HepG2 (cell line): Measurements from ENCODE around the gene NEK9. TPM values are rescaled to one million over a fixed set of nuclear protein-coding genes. Genes with fewer than 3 reads are reported as not detected.
A peak's percentile ranks its signal among the peaks of the same experiment; 100 is the strongest.

Experiments used
- CBX5 ChIP-seq: sonication (generic); formaldehyde crosslinking; IDR thresholded peaks from 2 replicates; pipeline ENCODE4 v1.4.0; 2020; ENCODE audit warnings: missing genetic modification reagents, borderline replicate concordance
- GLI4 ChIP-seq: sonication (generic); formaldehyde crosslinking; IDR thresholded peaks from 2 replicates; pipeline ENCODE4 v1.5.1; 2020; ENCODE audit warnings: missing genetic modification reagents, mild to moderate bottlenecking, moderate library complexity, borderline replicate concordance
- IRF2 ChIP-seq: IDR thresholded peaks from 2 replicates; pipeline ENCODE4 v1.6.1; 2018; ENCODE audit warnings: missing genetic modification reagents, missing compliant biosample characterization
- KMT2A ChIP-seq: sonication (generic); formaldehyde crosslinking; IDR thresholded peaks from 2 replicates; pipeline ENCODE4 v1.4.0; 2020; ENCODE audit warnings: missing genetic modification reagents
- MXI1 ChIP-seq: IDR thresholded peaks from 3 replicates; pipeline ENCODE4 v1.6.1; 2012; ENCODE audit warnings: low read depth, low read length, inconsistent platforms, borderline replicate concordance
- ZNF101 ChIP-seq: sonication (generic); formaldehyde crosslinking; IDR thresholded peaks from 2 replicates; pipeline ENCODE4 v1.4.0; 2020; ENCODE audit warnings: mild to moderate bottlenecking, low read depth, missing genetic modification reagents, borderline replicate concordance
- ZNF224 ChIP-seq: sonication (generic); formaldehyde crosslinking; IDR thresholded peaks from 2 replicates; pipeline ENCODE4 v1.5.0; 2020; ENCODE audit warnings: mild to moderate bottlenecking, missing genetic modification reagents
- polyA plus RNA-seq, 8 experiments: library from polyadenylated mRNA; depleted of rRNA in 3 of 8; stranded (reverse) in 7 of 8; unstranded in 1 of 8; fragments of >200 nt; fragmentation: Illumina TruSeq in 4 of 8; extraction: Trizol in 4 of 8; gene quantifications; 2 replicates each; pipeline versions ENCODE4 v1.2.1 to v1.2.3, GENCODE V29; 2011 to 2016; ENCODE audit warnings: low read depth in 4 of 8, missing spikeins in 1 of 8, mixed read lengths in 1 of 8; ENCODE audit not compliant: insufficient read depth in 1 of 8
- total RNA-seq, 5 experiments: library from RNA; depleted of rRNA; stranded (reverse); fragments of >200 nt; fragmentation: Illumina TruSeq; extraction: Trizol; gene quantifications; 2 replicates each; pipeline ENCODE4 v1.2.3, GENCODE V29; 2016; ENCODE audit warnings: low read depth in 1 of 5
- TF ChIP-seq, protein P1 (sequence below): sonication (generic); formaldehyde crosslinking; IDR thresholded peaks from 2 replicates; pipeline ENCODE4 v1.5.1; 2020; ENCODE audit warnings: mild to moderate bottlenecking, missing genetic modification reagents, moderate library complexity
- TF ChIP-seq, protein P2 (sequence below): sonication (generic); formaldehyde crosslinking; IDR thresholded peaks from 2 replicates; pipeline ENCODE4 v1.8.1; 2023; ENCODE audit warnings: mild to moderate bottlenecking, missing genetic modification reagents
- TF ChIP-seq, protein P3 (sequence below): sonication (generic); formaldehyde crosslinking; IDR thresholded peaks from 2 replicates; pipeline ENCODE4 v1.5.1; 2020; ENCODE audit warnings: mild to moderate bottlenecking, missing genetic modification reagents
- TF ChIP-seq, protein P4 (sequence below): sonication (generic); formaldehyde crosslinking; IDR thresholded peaks from 2 replicates; pipeline ENCODE4 v1.4.0; 2020; ENCODE audit warnings: missing genetic modification reagents, borderline replicate concordance

NEK9 gene
- total and polyA plus RNA-seq, 2 of the 13 experiments (the other 11 are each of a cell fraction or from before 2014, with no cell fraction given) = 16.5 to 27.3 TPM

DNA sequence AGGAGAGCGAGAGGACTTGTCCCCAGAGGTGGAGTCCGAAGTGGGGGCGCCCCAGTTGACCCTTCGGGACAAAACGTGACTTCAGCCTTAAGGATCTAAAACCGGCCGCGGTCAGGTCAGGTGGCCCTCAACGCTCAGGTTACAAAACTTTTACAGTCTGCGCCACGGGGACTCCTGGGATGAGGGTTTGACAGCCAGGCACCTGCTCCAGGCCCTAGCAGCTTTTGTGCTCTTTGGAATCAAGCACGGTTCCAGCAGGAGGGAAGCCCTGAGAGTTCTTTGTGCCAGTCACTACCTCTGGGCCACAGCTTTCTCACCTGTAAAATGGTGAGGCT is 57.1 kb downstream of the NEK9 start (continued):
- TF ChIP-seq, protein P1, sequence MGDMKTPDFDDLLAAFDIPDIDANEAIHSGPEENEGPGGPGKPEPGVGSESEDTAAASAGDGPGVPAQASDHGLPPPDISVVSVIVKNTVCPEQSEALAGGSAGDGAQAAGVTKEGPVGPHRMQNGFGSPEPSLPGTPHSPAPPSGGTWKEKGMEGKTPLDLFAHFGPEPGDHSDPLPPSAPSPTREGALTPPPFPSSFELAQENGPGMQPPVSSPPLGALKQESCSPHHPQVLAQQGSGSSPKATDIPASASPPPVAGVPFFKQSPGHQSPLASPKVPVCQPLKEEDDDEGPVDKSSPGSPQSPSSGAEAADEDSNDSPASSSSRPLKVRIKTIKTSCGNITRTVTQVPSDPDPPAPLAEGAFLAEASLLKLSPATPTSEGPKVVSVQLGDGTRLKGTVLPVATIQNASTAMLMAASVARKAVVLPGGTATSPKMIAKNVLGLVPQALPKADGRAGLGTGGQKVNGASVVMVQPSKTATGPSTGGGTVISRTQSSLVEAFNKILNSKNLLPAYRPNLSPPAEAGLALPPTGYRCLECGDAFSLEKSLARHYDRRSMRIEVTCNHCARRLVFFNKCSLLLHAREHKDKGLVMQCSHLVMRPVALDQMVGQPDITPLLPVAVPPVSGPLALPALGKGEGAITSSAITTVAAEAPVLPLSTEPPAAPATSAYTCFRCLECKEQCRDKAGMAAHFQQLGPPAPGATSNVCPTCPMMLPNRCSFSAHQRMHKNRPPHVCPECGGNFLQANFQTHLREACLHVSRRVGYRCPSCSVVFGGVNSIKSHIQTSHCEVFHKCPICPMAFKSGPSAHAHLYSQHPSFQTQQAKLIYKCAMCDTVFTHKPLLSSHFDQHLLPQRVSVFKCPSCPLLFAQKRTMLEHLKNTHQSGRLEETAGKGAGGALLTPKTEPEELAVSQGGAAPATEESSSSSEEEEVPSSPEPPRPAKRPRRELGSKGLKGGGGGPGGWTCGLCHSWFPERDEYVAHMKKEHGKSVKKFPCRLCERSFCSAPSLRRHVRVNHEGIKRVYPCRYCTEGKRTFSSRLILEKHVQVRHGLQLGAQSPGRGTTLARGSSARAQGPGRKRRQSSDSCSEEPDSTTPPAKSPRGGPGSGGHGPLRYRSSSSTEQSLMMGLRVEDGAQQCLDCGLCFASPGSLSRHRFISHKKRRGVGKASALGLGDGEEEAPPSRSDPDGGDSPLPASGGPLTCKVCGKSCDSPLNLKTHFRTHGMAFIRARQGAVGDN (CRISPR knock-in tag) = peak; percentile 45
- TF ChIP-seq IRF2 (CRISPR knock-in tag) (peak; percentile 8; the same call in 1 of the 2 replicates), ZNF224 (CRISPR knock-in tag) (0 out of 2 replicates have a peak, but pooled peaks have one; percentile 19), ZNF101 (no peak), CBX5 (no peak), KMT2A (CRISPR knock-in tag) (no peak), MXI1 (peak; percentile 68; the same call in 1 of the 3 replicates), GLI4 (CRISPR knock-in tag) (no peak)
- TF ChIP-seq, protein P2, sequence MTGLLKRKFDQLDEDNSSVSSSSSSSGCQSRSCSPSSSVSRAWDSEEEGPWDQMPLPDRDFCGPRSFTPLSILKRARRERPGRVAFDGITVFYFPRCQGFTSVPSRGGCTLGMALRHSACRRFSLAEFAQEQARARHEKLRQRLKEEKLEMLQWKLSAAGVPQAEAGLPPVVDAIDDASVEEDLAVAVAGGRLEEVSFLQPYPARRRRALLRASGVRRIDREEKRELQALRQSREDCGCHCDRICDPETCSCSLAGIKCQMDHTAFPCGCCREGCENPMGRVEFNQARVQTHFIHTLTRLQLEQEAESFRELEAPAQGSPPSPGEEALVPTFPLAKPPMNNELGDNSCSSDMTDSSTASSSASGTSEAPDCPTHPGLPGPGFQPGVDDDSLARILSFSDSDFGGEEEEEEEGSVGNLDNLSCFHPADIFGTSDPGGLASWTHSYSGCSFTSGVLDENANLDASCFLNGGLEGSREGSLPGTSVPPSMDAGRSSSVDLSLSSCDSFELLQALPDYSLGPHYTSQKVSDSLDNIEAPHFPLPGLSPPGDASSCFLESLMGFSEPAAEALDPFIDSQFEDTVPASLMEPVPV (CRISPR knock-in tag) = peak; percentile 44; the same call in 1 of the 2 replicates
- TF ChIP-seq, protein P3, sequence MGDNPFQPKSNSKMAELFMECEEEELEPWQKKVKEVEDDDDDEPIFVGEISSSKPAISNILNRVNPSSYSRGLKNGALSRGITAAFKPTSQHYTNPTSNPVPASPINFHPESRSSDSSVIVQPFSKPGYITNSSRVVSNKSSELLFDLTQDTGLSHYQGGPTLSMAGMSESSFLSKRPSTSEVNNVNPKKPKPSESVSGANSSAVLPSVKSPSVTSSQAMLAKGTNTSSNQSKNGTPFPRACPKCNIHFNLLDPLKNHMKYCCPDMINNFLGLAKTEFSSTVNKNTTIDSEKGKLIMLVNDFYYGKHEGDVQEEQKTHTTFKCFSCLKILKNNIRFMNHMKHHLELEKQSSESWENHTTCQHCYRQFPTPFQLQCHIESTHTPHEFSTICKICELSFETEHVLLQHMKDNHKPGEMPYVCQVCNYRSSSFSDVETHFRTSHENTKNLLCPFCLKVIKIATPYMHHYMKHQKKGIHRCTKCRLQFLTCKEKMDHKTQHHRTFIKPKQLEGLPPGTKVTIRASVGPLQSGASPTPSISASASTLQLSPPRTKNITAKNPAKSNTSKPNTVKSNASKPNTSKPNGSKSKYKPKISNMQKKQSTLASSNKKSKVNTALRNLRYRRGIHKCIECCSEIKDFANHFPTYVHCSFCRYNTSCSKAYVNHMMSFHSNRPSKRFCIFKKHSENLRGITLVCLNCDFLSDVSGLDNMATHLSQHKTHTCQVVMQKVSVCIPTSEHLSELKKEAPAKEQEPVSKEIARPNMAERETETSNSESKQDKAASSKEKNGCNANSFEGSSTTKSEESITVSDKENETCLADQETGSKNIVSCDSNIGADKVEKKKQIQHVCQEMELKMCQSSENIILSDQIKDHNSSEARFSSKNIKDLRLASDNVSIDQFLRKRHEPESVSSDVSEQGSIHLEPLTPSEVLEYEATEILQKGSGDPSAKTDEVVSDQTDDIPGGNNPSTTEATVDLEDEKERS = 0 out of 2 replicates have a peak, but pooled peaks have one; percentile 46
- TF ChIP-seq, protein P4, sequence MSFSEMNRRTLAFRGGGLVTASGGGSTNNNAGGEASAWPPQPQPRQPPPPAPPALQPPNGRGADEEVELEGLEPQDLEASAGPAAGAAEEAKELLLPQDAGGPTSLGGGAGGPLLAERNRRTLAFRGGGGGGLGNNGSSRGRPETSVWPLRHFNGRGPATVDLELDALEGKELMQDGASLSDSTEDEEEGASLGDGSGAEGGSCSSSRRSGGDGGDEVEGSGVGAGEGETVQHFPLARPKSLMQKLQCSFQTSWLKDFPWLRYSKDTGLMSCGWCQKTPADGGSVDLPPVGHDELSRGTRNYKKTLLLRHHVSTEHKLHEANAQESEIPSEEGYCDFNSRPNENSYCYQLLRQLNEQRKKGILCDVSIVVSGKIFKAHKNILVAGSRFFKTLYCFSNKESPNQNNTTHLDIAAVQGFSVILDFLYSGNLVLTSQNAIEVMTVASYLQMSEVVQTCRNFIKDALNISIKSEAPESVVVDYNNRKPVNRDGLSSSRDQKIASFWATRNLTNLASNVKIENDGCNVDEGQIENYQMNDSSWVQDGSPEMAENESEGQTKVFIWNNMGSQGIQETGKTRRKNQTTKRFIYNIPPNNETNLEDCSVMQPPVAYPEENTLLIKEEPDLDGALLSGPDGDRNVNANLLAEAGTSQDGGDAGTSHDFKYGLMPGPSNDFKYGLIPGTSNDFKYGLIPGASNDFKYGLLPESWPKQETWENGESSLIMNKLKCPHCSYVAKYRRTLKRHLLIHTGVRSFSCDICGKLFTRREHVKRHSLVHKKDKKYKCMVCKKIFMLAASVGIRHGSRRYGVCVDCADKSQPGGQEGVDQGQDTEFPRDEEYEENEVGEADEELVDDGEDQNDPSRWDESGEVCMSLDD (CRISPR knock-in tag) = peak; percentile 14; the same call in 1 of the 2 replicates
